ENCODE results near the gene ZNF14.
"Not testable (repeated sequence)": the region's sequence is repeated elsewhere in the genome, so short reads cannot be mapped to it uniquely, and the experiment has no call there.

ZNF14 gene

GRCh38 chr19:19732579-19733501 lies at the start of gene ZNF14:
TSS of gene ZNF14 (minus strand) at chr19:19733112. CDS start at chr19:19732958, 154 bp downstream.
- DNase-seq: peak; percentile 89

DNA sequence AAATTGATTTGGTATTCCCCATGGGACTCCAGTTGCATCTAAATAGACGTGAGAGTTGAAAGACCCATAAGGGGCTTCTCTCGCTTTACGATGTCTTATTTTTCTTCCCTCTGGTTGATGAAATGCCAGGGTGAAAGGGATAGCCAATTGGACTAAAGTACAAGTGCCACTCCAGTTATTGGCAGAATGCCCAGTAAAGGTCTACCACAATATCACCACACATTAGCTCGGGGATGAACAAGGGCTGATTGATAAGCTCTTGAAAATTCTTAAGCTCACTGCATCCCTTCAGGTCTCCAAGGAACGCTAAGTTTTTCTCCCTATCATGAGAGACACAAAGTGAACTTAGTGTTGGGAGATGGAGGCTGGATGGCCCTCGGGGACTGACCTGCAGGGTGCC lies 48.9 kb upstream of the ZNF14 start:
- DNase-seq: not testable (repeated sequence)

GRCh38 chr19:19778666-19779065 lies 45.8 kb upstream of the ZNF14 start:
- no peak for DNase-seq

DNA sequence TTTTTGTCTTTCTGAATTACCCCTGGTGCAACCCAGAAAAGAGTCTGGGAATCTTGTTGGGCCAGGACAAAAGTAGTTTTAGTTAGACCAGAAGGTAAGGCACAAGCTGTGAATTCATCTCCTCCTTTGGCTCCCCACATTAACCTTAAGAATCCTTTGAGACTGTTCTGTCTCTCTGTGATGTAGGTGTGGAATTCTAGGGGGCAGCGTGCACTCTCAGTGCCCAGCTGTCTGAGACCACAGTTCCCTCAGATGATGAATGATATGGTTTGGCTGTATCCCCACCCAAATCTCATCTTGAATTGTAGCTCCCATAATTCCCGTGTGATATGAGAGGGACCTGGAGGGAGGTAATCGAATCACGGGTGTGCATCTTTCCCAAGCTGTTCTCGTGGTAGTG lies 44.8 kb upstream of the ZNF14 start:
- DNase-seq: no peak

GRCh38 chr19:19776206-19777008 lies 43.5 kb upstream of the ZNF14 start:
- DNase-seq: peak; percentile 90

DNA sequence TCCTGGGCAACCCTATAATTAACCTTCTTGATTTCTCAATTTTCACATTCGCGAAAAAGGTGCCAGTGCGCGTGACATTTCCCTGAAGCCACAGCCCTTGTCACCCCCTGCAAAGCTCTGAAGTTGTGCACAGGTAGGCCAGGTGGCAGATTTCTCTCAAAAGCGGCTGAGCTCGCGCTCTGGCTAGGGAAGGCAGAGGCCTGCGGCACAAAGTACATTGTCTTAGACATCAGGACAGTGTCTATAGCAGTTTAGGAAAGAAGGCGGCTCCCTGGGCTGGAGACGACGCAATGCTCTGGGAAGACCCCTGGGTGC lies 42.9 kb upstream of the ZNF14 start:
- no peak for DNase-seq

- no peak for DNase-seq
Observed at GRCh38 chr19:19774354-19775033, 41.6 kb upstream of the ZNF14 start.

GRCh38 chr19:19771963-19772362 lies 39.1 kb upstream of the ZNF14 start:
- DNase-seq: not testable (repeated sequence)

DNA sequence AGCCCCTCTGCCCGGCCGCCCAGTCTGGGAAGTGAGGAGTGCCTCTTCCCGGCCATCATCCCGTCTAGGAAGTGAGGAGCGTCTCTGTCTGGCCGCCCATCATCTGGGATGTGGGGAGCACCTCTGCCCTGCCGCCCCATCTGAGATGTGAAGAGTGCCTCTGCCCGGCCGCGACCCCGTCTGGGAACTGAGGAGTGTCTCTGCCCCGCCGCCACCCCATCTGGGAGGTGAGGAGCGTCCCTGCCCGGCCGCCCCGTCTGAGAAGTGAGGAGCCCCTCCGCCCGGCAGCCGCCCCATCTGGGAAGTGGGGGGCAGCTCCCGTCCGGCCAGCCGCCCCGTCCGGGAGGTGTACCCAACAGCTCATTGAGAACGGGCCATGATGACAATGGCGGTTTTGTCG lies 37.1 kb upstream of the ZNF14 start:
- DNase-seq: not testable (repeated sequence)

- DNase-seq: no peak
Observed at GRCh38 chr19:19758164-19758563, 25.3 kb upstream of the ZNF14 start.

DNA sequence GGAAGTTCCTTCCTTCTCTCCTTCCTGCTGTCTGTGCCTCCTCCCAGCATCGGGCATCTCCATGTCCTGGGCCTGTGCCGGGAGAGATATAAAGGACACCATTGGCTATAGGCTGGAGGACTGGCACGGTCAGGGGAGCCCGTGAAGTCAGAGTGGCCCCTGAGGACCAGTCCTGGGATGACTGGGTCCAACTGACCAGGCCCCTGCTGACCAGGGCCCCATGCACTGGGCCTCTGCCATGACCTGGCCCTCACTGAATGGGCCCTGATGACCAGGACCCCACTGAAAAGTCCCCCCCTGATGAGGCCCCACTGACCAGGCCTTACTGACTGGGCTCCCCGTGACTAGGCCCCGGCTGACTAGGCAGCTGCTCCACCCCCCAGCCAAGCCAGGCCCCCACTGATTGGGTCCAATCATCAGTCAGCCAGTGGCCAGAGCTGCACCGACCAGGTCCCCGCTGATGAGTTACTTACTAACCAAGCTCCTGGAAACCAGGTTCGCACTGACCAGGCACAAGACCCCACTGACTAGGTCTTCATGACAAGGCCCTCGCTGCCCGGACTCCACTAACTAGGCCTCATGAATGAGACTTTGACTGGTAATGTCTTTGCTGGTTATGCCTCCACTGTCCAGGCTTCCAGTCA lies 20.0 kb upstream of the ZNF14 start:
- DNase-seq: no peak

DNA sequence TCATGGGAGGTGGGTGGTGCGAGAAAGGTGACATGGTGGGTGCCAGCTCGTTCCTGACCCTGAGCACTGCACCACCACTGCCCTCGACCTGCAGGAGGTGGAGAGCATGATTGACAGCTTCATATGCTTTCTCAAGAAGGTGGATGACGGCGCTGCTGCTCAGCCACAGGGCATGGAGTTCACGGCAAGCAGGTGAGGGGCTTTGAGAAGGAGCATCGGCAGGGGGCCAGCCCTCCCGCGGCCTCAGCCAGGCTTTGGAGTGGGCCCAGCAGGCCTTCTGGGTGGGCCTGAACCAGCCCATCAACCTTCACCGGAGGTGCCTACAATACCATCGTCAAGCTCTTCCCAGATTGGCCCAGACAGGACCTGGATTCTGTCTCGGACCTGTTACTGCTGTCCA lies 18.9 kb upstream of the ZNF14 start:
- no peak for DNase-seq

DNA sequence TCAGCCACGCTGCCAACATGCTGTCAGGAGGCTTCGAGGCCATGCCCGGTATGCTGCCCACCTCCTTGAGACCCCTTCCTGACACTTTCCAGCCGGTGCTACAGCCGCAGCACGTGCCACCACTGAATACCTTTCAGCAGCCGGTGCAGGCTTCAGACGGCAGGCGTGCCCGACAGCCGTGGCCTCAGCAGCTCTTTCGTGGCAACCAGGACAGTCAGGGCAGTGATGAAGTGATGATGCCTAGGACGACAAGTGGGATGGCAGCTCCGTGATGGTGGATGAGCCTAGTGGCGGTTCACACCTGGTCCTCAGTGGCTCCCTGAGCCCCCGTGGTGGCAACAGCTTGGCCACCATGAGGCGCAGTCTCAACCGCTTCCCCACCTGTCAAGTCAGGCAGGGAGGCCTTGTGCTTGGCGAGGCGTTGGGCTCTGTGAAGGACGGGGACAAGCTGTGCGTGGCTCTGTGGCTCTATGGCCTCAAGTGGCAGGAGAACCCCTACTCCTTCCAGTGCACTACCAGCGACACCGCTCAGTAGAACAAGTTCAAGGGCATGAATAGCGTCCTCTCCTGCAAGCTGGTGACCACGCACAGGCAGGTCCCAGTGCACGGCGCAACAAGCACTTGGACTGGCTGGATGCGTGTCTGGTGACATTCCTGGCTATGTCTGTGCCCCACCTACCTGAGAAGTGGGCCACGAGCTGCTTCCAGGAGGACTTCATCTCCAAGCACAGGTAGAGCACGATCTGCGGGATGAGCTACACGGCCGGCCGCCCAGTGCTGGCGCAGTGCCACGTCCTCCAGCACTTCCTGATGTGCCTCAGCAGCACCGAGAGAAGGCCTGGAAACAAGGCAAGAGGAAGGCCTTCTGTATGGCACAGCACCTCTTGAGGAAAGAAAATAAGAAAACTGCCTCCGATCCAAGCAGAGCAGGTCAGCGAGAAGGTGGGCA lies 18.2 kb upstream of the ZNF14 start:
- no peak for DNase-seq

DNA sequence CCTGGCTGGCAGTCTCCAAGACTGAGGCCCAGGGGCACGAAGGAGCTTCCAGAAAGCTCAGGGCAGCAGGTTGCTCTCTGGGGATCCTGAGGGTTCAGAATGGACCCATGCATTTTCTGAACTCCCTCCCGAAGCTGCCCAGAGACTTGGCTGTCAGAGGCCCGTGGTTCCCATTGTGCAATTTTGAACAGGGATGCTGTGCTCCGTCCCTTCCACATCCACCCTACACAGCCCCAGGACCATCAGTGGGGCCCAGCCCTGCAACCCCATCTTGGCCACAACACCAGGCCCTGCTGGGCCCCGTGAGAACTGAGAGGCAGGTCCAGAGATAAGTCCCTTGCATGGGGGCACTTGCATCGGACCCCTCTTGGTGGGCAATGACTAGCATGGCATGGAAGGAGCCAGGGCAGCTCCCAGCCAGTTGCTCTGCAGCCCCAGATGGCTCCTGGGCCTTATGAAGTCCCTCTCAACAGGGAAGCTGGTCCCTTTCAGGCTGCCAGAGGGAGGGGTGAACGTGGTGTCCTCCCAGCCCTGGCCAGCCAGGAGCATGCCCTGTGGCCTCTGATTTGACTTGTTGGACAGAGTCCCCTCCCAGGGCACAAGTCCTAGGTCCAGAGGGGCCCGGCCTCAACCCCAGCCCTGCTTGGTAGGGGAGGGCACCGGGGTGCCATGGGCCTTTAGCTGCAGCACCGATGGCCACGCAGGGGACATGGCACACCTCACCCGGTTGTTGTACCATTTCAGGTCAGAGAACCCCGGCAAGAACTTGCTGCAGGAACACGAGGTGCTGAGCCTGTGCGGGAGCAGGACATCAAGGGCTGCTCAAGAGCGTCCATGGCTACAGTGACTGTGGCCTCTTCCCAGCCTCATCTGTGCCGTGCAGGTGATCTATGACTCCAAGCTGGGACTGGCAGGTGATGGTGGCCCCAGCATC lies 17.3 kb upstream of the ZNF14 start:
- DNase-seq: no peak

DNA sequence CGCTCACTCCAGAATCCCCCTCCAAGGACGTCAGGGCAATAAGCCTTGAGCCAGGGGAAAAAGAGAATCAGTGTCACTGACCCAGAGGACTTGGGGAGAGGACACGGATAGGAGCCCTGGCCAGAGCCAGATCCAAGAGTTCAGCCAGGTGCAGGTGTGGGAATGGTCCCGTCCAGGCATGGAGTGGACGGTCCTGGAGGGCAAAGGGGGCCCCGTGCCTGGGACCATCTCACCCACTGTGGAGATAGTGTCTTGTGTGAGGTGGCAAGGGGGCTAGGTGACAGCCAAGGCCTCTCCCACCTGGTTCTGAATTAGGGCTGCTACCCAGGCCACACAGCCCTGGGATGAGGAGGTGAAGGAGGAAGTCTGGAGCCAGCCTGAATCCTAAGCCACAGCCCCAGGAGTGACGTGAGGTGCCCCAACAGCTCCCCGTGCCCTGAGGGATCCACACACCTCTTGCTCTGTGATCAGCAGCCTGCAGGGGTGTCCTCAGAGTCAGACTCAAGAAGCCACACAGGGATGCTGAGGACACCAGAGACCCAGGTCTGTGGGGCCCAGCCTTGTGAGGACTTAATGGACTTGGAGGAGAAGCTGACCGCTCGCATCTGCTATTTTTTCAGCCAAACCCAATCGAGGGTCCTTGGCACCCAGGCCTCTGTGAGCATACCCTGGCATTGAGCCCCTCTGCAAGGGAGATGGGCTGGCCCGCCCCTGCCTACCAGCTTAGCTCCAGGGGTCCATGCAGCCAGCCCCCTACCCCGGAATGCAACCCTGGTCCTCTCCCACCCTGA lies 16.4 kb upstream of the ZNF14 start:
- no peak for DNase-seq

DNA sequence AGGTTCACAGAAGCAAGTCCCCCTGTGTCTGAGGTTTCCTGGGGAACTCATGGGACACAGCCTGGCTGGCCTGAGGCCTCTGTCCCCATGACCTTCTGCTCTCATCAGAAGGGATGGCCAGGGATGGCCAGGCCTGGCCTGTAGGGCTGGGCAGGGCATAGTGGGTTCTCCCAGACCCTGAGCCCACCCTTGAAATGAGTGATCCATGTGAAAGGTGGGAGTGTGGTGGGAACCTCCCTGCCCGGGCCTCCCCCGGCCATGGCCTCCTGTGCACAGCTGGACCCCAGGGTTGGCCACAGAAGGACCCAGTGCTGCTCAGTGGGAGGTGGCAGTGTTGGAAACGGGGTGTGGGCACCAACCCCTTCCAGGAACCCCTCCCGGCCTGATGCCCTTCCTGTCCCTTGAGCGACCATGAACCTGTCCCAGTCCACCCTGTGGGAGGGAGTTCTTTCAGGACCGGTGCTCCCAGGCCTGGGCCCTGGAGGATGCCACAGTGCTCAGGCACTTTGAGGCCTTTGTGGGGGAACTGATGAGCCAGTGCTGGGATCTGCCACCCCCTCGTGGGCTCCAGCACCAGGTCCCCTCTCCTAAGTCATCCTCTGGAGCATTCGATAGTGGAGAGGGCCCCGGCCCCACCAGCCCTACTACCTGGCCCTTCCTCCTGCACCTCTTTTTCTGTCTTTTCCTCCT lies 15.5 kb upstream of the ZNF14 start:
- no peak for DNase-seq

GRCh38 chr19:19747357-19748220 lies 14.7 kb upstream of the ZNF14 start:
- DNase-seq: no peak

Data from NCI-H2227 treated with DMSO at 0.1 percent for 48 hours (cell line).